ENCODE results near the gene PDE6A. TPM values are rescaled to one million over a fixed set of nuclear protein-coding genes. Genes with fewer than 3 reads are reported as not detected.

Gene PDE6A
- total and polyA plus RNA-seq, 2 donors (not counting 3 experiments of a cell fraction or from before 2014, with no cell fraction given) = not detected

- DNase-seq (ENCODE audit: low read depth, low spot score) (no peak), FAIRE-seq (no peak)
- intact Hi-C loops (cut with micrococcal nuclease) = loop anchor here (1.0 kb wide), 1 partner anchor 14 kb away; no protein-coding TSS in a partner anchor
- Histone ChIP-seq H3K4me1 (ENCODE audit: control insufficient read depth, extremely low read depth, insufficient read depth, low read length) (peaks cover 10% of the 10 kb centered on the region), H3K4me3 (replicated peaks in 1 of 3; ENCODE audit: insufficient read depth in 1 of 3, low read depth in 1 of 3, low read length in 3 of 3) (no peak overlapping the region), H2AFZ (ENCODE audit: low read depth, low read length) (peak overlapping the region; percentile 39), H3K79me2 (ENCODE audit: control insufficient read depth, insufficient read depth, low read length) (no peaks in the 10 kb centered on the region), H3K27ac (ENCODE audit: insufficient read depth, low read depth, low read length) (no peak overlapping the region), H3K9me3 (replicated peaks; ENCODE audit: control insufficient read depth, insufficient read depth, low read length) (no peaks in the 10 kb centered on the region), H4K20me1 (replicated peaks; ENCODE audit: control insufficient read depth, extremely low read depth, insufficient read depth, low read length) (no peaks in the 10 kb centered on the region), H3K4me2 (ENCODE audit: insufficient read depth, low read length) (no peak overlapping the region), H3K27me3 (ENCODE audit: control insufficient read depth in 2 of 2, insufficient read depth in 2 of 2, low read length in 2 of 2) (no peaks in the 10 kb centered on the region), H3K36me3 (ENCODE audit: control insufficient read depth in 2 of 2, extremely low read depth in 1 of 2, insufficient read depth in 2 of 2, low read length in 2 of 2) (no peaks in the 10 kb centered on the region), H3K9me1 (replicated peaks; ENCODE audit: control insufficient read depth, extremely low read depth, insufficient read depth, low read length) (no peaks in the 10 kb centered on the region), H3K9ac (replicated peaks; ENCODE audit: extremely low read depth, insufficient read depth, low read length) (no peak overlapping the region)
- dilution Hi-C loops (cut with MboI; ENCODE audit: extremely low pct_ligation_motif_present, low sequenced_read_pairs) = no loop called here
- TF ChIP-seq EZH2 (IDR thresholded peaks at IDR 0.05; ENCODE audit: borderline replicate concordance, low read depth, low read length, severe bottlenecking) (no peak), GATA2 (IDR thresholded peaks at IDR 0.05; ENCODE audit: insufficient read depth, insufficient read length, low read depth, low read length) (no peak), POLR2A (IDR thresholded peaks at IDR 0.05; ENCODE audit: low read depth, low read length) (no peak), FOS (IDR thresholded peaks at IDR 0.05; ENCODE audit: borderline replicate concordance, insufficient read depth, low read length) (no peak), JUN (IDR thresholded peaks at IDR 0.05; ENCODE audit: borderline replicate concordance, insufficient read depth, insufficient read length, low read depth) (no peak), MYC (IDR thresholded peaks at IDR 0.05; ENCODE audit: low read depth, low read length) (no peak), POLR2AphosphoS5 (IDR thresholded peaks at IDR 0.05; ENCODE audit: insufficient read depth, low read depth, low read length) (no peak), CTCF (IDR thresholded peaks at IDR 0.05; ENCODE audit: extremely low read depth in 1 of 2, insufficient read depth in 1 of 2, low read depth in 1 of 2, low read length in 2 of 2) (no peak)
- TF ChIP-seq, protein P1, sequence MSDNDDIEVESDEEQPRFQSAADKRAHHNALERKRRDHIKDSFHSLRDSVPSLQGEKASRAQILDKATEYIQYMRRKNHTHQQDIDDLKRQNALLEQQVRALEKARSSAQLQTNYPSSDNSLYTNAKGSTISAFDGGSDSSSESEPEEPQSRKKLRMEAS (IDR thresholded peaks at IDR 0.05; ENCODE audit: insufficient read depth, insufficient read length) = no peak
- ChIA-PET POLR2A (no interaction called here), CTCF (interaction anchor here (1.2 to 19.7 kb wide), 6 partner anchors 12 to 336 kb away, joined by 4 to 639 read pairs (median 152); partner anchors contain the start of gene SLC26A2)
- no TSS peak for BruUV-seq (replicated peaks)
These were observed 104.8 kb downstream of the PDE6A start for GRCh38 chr5:149839761-149840160.
